ENCODE data around the gene BBOX1.
A peak's percentile ranks its signal among the peaks of the same experiment; 100 is the strongest.

Gene BBOX1

DNA sequence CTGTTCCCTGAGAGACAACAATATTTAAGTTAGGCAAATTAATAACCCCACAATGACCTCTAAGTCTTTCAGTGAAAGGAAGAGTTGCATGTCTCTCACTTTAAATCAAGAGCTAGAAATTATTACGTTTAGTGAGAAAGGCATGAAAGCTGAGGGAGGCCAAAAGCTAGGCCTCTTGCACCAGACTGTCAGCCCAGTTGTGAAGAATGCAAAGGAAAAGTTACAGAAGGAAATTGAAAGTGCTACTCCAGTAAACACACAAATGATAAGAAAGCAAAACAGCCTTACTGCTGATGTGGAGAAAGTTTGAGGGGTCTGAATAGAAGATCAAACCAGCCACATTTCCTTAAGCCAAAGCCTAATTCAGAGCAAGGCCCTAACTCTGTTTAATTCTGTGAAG is 45.0 kb downstream of the BBOX1 start:
- no peak for DNase-seq

DNA sequence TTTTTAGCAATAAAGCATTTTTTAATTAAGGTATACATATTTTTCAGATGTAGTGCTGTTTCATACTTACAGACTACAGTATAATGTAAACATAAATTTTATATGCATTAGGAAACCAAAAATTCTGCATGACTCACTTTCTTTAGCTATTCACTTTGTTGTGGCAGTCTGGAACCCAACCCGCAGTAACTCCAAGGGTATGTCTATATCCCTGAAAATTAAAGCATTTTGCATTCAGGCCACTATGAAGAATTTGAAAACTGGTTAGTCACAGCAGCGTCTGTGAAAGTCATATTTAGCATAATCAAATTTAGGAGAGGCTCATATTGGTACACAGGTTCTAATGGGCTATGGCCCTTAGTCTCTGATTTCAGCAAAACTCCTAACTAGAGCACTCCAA is 46.8 kb downstream of the BBOX1 start:
- DNase-seq = no peak

DNA sequence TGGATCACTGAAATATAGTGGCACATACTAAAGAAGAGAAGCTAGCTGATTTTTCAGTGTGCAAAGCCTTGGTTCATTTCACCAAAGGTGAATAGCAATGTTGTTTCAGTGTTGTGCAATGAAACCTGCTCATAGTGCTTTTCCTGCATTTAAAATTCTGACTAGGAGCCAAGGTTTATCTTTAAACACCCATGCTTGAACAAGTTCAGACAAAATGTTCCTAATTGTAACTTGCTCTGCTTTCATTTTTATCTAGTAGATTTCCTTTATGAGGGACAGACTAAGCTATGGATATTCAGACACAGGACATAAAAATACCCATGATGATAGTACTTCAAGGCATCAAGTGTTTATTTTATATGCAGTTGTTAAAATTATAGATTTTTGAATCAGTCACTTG is 47.7 kb downstream of the BBOX1 start:
- DNase-seq = no peak

DNA sequence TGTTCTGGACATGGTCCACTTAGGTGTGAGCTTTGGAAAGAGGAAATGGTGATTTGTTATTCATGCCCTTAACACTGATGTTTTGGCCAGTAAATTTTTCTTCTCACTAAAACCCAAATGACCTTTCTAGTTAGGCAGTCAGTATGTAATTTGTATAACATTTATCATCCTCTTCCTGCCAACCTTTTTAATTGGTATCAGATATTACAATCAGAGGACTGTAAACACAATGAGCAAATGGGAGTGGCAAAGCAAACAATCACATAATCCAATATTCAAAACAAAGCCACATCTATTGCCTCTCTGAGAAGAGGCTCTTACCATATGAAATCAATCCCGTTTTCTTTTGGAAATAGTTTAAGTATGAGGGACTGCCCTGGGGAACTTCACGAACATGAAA is 49.1 kb downstream of the BBOX1 start:
- DNase-seq = peak; percentile 38

DNA sequence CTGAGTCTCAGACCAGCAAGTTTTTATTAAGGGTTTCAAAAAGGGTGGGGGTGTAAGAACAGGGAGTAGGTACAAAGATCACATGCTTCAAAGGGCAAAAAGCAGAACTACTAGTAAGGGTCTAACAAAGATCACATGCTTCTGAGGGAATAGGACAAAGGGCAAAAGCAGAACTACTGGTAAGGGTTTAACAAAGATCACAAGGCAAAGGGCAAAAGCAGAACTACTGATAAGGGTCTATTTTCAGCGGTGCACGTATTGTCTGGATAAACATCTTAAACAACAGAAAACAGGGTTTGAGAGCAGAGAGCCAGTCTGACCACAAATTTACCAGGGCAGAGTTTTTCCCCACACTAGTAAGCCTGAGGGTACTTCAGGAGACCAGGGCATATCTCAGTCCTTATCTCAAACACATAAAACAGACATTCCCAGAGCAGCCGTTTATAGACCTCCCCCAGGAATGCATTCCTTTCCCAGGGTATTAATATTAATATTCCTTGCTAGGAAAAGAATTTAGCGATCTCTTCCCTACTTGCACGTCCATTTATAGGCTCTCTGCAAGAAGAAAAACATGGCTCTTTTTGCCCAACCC is 49.8 kb downstream of the BBOX1 start:
- peak; percentile 8 for DNase-seq

DNA sequence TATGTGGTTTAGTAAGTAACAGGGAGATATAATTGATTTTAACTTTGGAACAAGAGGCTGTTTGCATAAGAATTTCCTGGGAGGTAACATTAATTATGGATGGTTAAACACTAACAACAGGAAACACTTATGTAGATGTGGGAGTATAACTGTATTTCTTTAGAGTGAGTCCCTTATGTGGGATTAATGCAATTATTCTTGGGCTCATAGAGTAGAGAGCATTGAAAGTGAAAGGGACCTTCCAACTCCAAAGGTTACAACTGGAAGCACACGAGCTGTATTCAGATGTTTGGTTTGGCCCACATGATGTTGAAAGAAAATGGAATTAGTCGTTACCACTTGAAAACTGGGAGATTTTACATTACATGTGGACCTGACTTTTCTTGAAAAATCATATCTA is 53.5 kb downstream of the BBOX1 start:
- peak; percentile 64 for DNase-seq

DNA sequence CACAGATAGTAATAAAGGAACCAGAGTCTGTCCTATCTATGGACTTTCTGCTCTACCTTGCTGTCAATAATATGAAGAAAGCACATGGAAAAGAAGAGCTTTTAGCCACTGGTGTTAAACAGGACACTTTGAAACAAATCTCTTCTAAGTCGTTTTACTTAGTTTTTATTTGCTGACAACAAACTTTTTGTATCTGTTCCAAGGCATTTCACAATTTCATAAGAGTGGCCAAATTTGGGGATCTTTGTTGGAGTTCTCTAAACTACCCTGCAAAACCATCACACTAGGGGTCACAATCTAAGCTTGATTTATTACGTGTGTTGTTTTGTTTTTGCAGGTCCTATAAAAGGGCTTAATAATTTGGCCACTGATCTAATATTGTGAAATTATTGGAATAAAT is 54.4 kb downstream of the BBOX1 start:
- no peak for DNase-seq

DNA sequence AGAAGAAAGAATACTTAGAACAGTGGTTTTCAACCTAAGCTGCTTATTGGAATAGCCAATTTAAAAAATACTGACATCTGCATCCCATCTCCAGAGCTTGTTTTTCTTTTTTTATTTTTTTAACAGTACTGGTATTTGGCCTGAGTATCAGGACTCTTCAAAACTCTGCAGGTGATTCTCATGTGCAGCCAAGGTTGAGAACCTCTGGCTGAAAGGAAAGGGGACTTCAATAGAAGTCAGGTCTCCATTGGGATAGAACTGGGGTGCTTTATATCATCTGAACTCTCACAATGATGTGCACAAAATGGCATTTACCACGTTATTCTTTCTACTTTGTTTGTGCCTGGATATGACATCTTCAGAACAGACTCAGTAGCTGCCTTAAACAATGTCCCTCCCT is 55.3 kb downstream of the BBOX1 start:
- DNase-seq = no peak

DNA sequence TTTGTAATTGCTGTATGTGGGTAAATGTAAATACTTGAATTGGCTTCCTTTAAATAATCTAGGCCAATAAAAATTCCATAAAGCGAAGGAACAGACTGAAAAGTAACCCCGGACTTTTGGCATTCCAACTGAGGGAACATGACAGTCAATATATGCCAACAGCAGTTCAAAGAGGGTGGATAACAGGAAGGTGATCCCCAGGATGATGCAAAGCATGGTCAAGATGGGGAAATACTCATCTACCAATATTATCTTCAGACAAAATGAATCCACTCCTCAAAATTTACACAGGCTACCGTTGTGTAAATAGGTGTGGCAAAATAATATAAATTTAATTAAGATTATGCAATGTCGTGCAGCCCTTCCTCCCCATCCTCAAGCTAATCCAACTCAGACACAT is 56.9 kb downstream of the BBOX1 start:
- DNase-seq = peak; percentile 35

DNA sequence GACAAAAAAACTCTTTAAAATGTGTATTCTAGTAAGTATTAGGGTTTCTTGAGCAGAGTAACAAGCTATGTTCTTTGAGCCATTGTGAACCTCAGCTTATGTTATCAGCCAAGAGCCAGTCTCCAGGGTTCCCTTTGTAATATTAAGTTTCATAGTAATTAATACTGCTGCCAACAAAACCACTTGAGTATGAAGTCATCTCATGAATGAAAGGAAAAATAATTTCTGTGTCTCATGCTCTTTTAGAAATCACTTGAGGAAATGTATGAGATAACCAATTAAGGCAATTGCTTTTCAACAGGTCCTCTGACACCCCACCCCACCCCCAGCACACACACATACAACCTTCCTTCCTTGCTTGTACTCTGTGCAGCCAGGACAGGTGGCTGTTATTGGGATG is 59.9 kb downstream of the BBOX1 start:
- DNase-seq = peak; percentile 91

DNA sequence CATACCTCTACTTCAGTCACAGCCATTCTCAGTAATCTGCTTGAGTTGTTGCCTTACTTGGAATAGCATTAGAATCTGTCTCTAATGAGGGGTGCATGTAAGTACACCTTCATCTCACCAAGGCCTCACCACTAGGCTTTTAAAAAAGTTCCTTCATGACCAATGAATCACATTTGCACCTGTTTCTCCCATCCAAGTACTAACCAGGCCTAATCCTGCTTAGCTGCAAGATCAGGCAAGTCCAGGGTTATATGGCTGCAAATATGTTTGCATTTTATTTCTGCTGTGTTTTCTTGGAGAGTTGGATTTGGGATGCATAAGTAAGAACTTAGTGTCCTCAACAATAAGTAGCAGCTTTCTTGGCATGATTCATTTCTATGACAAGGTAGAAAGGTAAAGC is 66.9 kb downstream of the BBOX1 start:
- peak; percentile 11 for DNase-seq

DNA sequence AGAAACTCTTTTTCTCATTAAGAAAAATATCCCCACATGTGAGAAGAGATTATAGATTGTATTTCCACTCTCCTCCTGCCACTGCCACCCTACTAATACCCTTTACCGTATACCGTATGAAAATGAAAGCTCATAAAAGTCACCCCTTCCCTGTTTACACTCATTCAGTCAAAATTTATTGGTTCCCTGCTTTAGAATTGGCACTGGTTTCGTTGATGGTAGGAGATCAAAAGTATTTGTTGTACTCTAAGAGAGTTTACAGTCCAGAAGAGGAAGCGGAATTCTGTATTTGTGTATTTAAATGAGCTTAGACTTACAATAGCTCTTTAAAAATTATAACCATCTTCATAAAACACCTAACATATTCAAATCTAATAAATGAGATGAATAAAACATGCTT is 68.2 kb downstream of the BBOX1 start:
- DNase-seq = no peak

DNA sequence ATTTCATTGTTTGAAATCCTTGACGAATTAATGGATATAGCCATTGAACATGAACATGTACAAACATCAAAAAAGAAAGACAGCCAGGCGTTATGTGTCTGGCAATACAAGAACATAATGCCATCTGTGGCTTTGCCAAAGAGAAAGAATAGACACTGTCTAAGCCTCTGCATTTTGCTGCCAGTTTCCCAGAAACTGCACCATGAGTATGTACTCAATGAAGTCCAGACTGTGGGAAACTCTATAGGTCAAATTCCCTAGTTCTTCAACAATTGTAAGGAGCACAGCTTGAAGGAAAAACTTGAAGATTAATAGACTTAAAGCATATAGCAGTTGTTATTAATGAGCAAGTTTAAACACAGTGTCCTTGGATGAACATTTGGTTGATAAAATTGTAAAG is 71.3 kb downstream of the BBOX1 start:
- no peak for DNase-seq

DNA sequence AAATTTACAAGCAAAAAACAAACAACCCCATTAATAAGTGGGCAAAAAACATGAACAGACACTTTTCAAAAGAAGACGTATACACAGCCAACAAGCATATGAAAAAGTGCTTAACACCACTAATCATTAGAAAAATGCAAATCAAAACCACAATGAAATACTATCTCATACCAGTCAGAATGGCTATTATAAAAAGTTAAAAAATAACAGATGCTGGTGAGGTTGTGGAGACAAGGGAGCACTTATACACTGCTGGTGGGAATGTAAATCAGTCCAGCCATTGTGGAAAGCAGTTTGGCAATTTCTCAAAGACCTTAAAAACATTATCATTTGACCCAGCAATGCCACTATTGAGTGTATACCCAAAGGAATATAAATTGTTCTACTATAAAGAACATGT is 72.3 kb downstream of the BBOX1 start:
- no peak for DNase-seq

DNA sequence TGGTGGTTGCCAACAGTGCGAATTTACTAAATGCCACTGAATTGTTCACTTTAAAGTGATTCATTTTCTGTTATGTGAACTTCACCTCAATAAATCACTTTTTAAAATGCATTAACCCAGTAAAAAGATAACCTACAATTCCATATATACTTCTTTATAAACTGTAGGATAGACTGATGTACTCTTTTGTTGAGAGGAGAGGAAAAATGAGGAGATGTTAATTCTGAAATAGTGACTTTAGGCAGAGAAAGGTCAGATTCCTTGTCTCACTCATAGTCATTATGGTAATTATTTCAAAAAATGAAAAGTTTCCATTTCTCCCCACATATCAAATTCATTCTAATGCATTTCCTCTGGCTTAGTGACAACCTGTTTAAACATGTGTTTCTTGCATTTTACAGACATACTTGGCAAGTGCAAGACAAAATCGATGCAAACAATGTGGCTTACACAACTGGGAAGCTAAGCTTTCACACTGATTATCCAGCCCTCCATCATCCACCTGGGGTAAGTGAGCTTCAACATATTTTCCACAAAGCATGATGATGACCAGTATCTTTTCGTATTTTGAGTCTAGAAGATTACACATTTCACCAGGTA is 74.5 kb downstream of the BBOX1 start:
- peak; percentile 46 for DNase-seq

DNA sequence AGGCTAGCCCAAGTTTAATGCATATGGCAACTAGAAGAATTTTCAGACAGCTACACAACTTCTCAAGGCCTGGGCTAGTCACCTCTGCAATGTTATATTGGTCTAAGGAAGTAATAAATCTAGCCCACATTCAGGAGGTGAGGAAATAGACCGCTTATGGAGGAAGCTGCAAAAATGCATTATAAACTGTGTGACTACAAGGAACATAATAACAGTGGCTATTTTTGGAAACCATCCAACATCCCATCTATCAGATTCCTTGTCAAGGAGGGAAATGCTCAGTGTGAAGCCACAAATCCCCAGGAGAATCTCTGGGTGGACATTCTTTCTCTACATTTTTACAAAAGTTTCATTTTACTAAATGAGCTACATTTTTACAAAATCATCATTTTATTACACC is 76.1 kb downstream of the BBOX1 start:
- peak; percentile 85 for DNase-seq

DNA sequence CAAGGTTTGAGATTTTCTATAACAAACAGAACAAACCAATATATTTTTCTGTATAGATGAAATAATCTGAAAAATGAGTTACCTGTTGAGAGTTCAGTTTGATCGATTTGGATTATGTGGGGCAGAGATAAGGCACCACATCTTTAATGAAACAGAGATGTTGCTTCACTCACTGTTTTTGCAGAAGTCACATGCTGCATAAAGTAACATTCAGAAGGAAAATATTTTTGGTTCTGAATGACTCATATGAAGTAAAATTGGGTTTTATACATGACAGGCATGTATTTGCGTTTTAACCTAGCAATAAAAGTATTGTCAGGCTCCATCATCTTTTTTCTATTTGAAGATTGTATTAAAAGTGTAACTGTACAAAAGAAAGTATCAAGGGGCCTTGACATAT is 77.8 kb downstream of the BBOX1 start:
- no peak for DNase-seq

DNA sequence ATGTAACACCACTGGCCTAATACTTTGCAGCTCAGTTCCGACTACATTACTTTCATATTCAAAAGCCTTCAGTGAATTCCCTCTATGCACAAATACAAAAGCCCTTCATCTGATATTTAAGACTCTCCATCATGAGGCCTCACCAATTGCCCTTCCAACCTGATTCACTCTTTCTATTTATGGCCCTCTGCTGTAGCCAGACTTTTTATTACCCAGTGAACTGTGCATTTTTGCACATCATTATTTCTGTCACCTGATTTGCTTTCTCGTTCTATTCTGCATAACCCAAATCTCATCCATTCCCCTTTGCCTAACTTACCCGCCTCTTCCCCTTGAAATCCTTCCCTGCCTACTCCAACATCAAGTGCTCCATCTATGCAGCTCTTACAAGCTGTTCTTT is 78.3 kb downstream of the BBOX1 start:
- DNase-seq = no peak

DNA sequence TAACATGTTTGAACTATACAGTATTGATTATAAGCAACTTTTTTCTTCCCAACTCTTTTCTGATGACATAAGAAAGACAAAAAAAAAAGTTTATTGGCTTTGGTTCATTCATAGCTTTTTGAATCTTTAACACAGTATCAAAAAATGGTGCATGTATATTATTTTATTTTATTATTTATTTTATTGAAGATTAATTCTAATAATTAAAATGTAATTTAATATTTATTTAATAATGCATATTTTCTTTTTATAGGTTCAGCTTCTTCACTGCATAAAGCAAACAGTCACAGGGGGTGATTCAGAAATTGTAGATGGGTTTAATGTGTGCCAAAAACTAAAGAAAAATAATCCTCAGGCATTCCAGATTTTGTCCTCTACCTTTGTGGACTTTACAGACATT is 78.8 kb downstream of the BBOX1 start:
- DNase-seq = no peak

DNA sequence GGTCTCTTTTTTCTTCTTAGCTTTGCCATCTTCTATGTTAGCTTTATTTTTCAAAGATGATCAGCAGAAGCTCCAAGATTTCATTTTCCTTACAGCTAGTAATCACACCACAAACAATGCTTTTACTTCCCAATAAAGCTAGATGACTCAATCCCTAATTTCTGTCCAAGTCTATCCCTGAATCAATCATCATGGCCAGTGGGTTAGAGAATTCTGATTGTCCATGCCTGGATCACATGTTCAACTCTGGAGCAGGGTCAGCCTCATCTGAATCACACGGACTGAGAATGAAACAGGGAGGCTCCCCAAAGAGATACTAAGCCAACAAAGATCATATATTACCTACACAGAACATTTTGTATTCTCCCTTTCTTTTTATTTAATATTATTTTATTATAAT is 79.6 kb downstream of the BBOX1 start:
- DNase-seq = no peak

DNA sequence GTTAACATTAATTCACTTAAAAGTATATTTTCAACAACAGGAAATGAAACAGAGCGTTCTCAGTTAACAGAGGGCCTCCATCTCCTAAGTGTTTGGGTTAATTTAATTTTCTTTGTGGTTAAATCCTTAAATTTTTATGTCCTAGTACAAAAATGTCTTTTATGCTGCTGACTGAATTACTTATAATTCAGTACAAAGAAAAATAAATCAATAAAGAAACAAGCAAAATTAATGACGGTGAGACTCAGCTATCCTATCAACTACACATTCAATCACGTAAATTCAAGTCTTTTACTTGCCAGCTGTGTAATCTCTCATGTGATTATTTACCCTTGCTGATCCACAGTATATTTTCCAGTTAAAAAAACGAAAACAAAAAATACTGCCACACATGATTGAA is 81.4 kb downstream of the BBOX1 start:
- DNase-seq = no peak

DNA sequence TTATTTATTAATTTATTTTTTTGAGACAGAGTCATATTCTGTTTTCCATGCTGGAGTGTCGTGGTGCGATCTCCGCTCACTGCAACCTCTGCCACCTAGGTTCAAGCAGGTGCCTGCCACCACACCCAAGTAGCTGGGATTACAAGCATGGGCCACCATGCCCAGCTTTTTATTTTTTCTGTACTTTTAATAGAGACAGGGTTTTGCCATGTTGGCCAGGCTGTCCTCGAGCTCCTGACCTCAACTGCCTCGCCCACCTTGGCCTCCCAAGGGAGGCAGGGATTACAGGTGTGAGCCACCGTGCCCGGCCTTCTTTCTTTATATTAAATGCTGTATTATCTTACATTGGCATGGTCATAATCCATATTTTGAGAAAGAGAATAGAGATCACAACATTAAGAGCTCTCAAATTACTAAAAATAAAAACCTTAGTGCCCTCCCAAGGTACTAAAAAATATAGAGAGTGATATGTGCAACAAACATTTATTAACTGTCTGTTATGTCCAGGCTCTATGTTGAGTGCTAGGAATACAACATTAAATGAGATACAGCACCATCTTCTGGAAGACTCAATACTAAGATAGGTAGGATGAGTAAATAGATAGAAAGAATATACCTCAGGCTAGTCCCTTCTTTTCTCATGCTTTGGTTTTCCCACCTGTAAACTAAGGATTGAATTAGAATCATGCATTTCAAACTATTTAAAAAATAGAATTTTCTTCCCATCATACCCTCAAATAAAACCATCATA is 84.1 kb downstream of the BBOX1 start:
- DNase-seq = peak; percentile 60

DNA sequence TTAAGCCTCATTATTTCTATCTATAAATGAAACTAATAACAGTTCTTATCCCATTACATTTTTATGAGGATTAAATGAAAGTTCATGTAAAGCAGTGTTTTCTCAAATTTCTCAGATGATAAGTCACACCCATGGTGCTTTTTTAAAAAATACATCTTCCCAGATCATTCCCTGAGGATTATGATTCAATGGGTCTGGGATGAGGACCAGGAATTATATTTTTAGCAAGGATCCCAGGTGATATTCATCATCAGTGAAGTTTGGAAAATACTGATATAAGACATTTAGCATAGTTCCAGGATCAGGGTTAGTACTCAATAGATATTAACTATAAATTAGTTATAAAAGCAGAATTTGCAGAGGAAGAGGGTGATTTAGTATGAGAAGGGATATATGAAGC is 89.1 kb downstream of the BBOX1 start:
- no peak for DNase-seq

DNA sequence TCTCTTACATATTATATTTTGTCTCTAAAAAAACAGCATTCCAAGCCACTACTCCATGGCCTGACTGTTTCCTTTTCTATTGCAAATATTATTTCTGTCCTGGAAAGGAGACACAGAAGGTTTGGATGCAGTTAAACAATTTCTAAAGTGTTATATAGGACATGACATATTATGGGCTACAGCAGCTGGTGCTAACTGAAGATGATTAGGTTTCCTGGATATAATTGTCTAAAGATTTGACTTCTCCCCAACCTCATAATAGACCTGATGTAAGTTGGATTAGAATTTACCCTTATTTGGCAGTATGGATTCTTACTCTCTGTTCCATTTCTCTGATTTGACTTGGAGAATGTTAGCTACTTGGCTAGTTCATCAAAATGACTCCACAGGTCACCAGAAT is 90.2 kb downstream of the BBOX1 start:
- DNase-seq = no peak

DNA sequence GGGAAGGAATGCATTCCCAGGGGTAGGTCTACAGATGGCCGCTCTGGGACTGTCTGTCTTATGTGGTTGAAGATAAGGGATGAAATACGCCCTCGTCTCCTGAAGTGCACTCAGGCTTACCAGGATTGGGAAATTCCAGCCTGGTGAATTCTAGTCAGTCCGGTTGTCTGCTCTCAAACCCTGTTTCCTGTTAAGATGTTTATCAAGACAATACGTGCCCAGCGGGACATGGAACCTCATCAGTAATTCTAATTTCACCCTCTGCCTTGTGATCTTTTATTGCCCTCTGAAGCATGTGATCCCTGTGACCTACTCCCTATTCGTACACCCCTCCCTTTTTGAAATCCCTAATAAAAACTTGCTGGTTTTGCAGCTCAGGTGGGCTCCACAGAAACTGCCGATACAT is 95.3 kb downstream of the BBOX1 start:
- DNase-seq = peak; percentile 25

Measured in NCI-H69 (cell line).